GM21619 (cell line): ENCODE results near the gene TMEM88.

Source experiments
- ATAC-seq: cut with Tn5 transposase; IDR thresholded peaks from one replicate; pipeline ENCODE4 v1.9.1; 2021; ENCODE audit not compliant: unreplicated experiment

TMEM88 gene

DNA sequence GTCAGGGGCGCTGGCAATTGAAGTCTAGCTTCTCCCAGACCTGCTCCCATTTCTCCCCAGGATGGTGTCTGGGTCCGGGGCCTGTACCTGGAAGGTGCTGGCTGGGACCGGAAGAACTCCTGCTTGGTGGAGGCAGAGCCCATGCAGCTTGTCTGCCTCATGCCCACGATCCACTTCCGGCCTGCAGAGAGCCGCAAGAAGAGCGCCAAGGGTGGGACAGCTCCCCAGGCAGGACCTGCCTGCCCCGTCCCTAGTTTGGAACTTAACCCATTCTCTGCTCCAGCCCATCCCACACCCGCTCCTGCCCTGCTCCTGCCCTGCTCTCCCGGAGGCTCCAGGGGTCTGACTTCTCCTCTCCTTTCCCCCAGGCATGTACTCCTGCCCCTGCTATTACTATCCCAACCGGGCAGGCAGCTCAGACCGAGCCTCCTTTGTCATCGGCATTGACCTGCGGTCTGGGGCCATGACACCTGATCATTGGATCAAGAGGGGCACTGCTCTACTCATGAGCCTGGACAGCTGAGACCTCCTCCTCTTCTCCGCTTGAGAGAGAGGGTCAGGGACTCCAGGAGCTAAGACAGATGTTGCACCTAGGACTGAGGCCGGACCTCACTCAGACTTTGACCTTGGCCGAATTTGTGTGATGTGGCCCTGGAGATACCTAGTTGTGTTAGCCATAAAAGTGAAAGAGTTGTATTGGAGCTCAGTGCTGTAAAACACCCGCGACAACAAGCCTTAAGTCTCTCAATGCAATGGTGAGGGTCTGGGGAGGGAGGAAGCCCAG is 21.7 kb upstream of the TMEM88 start:
- no peak for ATAC-seq

DNA sequence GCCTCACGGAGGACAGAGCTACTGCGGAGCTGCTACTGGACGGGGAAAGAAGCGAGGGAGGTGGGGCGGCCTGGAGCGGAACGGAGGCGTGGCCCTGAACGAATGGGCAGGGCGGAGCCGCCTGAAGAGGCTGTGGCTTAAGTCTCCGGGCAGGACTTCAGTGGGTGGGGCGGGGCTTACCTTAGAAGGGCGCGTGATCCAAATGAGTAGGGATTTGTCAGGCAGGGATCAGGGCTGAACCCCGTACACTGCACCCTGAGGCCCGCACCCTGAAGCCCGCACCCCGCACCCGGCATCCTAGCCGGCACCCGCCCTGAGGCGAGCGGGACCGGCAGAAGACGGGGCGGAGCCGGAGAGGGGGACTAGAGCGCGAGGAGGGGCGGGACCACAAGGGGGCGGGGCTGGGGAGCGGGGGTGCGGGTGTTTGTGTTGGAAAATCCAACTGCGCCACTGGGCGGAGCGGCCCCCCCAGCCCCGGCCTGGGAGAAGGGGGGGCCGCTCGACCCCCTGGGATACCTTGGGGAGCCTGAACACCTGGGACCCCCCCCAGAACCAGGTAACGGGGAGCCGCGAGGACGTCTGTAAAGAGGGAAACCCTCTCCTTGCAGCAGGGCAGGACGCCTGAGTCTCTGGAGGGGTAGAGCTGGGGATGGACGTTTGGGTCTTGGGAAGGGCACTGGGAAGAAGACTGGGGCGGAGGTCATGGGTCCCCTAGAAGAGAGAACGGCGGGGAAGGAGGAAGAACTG is 20.9 kb upstream of the TMEM88 start, which contains the start of gene KDM6B:
Gene KDM6B (plus strand): TSS at position 423 of the 747 bp plus-strand sequence. CDS start 11,338 bp downstream, outside the sequence.
- peak; percentile 34 for ATAC-seq

DNA sequence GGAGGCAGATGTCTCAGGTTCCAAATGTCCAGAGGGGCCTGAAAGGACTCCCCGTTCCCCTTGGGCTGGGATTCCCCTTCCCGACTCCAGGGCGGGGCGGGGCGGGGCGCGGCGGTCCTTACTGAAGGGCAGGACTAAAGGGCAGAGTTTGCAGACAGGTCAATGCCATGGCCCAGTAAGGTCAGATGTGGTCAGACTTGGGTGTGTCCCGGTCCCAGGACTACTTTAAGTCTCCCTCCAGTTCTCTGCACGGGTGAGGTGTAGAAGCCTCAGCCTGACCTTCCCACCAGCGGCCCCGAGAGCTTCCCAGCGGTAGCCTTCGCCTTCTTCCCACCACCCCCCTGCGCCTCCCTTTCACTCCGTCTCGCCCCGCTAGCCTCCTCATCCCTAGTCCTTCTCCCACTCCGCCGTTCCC is 20.3 kb upstream of the TMEM88 start:
- ATAC-seq, result no peak

DNA sequence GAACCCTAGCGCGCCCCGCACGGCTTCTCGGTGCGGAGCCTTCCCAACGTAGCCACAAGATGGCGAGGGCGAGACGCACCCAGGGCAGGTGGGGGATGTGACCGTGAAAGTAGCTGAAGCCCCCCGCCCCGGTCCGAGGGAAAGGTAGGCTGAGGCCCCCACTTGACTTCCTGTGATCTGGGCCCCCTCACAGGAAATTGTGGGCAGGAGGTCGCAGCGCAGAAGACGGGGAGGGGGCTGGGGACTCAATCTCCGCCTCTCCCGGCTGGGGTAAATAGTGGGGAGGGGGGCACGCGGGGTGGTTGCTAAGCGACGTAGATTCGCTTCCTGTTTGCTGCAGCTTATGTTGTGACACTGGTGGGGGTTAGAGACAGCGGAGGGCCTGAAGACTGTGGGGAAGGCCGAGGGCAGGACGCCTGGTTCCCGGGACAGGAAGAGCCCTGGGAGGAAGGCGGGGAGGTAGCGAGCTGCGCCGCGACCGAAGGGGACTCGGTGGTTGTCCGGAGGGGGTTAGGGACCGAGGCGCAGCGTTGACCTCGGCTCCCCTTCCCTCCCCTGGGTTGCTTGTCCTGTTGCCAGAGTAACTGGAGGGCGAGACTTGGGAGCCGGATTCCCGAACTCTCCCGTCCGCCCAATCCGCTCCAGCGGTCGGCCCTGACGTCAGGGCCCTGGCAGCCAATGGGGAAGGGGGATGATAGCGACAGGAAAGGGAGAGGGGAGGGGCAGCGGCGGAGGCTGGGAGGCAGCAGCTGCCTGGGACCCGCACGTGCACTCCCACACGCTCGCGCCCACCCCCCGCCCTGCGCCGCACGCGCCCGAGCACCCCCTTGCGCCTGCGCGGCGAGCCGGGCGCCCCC is 19.7 kb upstream of the TMEM88 start:
- ATAC-seq, result peak; percentile 35

DNA sequence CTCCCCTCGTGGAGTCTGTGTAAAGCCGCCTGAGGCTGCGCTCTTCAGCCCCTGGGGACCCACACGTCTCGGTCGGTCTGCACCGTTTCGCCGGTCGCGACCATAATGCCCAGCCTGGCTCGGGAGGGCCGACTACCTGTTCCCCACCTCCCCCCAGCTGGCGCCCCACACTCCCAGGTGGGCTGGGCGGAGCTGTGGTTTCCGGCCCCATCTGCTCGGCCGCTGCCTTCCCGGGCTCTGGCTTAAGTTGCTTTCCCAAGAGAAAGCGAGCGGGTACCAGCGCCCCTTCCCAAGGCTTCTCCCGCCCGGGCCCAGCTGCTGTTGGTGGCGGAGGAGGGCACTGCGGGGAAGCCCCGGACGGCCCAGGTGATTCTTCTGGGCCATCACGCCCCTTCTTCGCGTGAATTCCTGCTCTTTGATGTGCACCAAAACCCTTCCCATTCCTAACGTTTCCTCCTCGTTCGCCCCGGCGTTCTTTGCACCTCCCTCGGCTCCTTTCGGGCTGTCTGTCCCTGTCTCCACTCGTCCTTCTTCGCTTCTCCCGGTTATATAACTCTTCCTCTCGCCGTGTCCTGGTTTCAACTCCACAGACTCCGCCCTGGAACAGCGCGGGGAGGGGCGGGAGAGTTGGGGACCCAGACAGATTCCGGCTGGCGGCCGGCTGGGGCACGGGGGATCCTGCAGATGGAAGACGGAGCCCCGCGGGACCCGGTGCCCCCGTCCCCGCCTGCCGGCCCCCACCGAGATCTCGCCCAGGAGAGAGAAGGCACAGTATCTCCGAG is 18.9 kb upstream of the TMEM88 start:
- peak; percentile 32 for ATAC-seq

DNA sequence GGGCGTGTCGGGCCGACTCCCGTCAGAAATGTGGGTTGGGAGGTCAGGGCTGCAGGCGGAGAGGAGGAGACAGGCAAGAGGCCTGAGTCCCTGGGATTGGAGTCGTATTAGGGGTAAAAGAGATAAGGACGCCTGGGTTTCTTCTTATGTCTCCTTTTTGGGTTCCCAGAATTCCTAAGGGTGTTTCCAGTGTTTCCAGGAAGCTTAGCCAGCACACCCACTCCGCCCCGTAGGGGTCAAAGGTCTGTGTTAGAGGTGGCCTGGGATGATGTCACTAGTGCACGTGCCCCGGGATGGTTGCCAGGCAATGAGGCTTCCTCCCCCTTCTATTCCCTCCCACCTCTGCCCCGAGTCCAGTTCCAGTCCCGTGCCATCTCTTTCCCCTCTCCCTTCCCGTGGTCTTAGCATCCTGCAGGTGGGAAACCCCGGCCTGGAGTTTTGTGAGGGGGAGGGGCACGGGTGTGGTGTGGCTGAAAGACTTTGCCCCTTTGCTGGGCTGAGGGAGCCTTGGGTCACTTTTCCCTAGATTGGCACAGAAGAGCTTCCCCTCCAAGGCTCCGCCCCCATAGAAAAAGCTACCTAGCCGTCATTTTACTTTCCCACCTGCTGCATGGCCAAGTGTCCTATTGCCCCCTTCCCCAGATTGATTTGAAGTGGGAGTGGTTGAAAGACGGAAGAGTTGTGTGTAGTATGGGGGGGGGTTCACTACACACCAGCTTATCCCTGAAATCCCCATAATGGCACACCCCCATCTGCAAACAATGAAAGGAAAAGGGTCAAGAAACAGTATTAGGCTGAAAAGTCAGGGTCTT is 18.1 kb upstream of the TMEM88 start:
- no peak for ATAC-seq

DNA sequence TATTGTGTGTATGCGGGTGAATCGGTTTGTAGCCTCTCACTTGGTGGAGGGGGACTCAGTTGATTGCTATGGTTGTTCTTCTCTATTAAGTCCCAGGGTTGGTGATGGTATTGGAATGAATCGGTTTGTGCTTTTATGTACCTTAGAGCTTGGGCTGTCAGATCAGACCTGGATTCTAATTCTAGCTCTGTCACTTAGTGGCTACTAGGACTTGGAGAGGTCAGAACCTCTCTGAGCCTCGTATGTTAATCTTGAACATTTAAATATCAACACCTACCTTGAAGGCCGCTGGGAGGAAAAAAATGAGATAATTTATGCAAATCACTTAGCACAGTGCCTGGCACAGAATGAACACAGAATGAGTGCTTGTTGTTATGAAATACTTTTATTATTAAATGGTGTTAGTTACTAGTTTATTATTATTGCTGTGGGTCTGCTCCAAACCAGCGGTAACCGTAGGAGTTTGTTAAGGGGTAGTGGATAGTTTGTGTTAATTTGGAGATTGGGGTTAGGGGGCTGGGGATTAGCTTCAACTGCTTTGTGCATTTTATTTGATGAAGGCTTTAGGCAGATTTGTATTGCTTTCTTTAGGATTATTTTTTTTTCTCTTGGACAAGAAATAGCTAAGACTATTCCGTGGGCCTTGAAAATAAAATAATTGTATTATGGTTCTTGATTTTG is 17.3 kb upstream of the TMEM88 start:
- no peak for ATAC-seq

DNA sequence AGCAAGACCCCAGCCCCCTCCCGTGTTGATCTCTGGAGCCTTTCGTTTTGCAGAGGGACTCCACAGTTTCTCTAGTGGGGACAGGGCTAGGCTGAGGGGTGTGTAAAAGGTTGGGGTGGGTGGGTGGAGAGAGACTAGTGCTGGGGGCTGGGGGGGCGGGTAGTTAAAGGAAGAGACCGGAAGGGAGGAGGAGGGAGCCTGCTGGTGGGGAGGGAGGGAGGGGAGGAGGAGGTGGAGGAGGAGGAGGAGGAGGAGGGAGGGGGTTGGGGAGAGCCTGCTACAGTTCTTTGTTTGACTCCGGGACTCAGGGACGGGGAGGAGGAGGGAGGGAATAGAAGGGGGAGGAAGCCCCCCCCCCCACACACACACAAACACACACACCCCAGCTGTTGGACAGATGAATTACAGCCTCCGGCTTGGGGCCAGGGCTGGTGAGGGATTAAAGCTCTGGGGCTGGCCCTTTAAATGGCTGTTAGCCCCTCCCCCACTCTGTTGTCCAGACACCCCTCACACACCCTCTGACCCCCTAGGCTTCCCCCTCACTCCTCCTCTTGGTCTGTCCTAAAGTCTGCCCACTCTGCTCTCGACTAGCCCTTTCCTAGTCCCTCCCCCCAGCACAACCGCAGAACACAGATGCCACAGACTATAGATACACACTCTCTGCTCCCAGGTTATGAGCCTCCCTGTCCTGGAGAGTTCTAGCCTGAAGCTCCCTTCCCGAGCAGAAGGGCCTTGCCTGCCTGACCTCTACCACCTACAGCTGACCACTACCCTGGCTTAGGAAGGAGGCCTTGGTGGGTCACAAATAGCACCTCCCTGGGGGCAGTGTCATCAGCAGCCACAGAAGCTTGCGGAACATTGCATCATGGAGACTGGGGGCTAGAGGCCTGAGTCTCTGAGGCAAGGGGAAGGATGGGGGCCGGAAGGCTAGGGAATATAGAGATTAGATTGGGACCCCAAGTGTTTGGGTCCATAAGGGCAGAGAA is 16.5 kb upstream of the TMEM88 start:
- ATAC-seq, result no peak

DNA sequence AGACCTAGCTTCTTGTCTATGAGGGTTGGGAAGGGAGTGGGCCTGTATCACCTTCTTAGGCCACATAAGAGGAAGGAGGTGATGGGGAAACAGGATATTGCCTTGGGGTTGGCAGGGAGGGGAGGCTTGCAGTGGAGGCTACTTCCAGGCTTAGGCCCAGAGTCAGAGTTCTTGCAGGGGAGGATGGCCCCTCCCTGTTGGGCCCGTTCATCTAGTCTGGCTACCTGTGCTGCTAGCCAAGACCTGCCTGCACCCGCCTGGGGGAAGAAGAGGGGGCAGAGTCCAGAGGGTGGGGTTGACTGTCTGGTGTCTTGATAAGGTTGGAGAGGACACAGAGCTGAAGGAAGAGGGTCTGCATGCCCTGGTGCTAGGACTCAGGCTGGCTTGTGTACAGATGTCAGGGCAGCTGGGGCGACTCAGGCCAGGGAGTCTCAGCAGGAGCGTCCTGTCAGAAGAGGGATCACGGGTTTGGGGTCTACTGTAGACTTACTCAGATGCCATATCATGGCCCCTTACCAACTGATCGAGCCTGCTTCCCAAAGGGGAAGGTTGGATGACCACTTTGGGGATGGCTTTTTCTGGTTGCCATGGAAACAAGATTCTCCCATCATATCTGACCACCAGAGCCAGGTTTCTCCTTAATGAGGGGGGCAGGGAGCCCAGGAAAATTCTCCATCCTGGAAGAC is 15.5 kb upstream of the TMEM88 start:
- no peak for ATAC-seq

DNA sequence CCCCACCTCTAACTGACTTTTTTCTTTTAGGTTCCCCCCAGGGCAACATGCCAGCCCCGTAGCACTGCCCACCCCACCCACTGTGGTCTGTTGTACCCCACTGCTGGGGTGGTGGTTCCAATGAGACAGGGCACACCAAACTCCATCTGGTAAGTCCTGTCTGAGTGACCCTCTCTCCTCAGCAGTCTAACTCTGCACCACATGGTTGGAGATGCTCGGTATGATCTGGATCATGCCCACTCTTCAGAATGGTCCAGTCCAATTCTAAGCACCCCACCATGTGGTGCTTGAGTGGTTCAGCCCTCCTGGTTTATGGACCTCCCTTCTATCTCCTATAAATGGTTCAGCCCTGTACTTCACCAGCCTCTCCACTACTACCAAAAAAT is 15.0 kb upstream of the TMEM88 start:
- no peak for ATAC-seq

DNA sequence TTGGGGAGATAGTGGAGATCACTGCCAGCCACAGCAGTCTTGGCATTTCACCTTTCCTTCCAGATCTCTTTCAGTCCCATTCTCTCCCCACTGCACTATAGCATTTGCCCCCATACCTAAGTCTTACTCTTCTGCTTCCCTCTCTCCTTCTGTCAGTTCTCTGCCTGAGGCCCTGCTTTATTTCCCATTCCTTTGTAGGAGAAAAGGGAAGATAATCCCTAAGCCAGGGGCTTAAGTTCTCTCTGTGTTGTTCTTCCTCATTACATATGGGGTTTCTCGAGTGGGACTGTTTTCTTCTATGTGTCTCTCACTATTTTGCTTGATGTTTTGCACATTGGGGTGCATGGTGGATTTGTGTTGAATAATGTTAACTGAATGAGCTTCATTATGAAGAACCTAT is 14.4 kb upstream of the TMEM88 start:
- no peak for ATAC-seq

DNA sequence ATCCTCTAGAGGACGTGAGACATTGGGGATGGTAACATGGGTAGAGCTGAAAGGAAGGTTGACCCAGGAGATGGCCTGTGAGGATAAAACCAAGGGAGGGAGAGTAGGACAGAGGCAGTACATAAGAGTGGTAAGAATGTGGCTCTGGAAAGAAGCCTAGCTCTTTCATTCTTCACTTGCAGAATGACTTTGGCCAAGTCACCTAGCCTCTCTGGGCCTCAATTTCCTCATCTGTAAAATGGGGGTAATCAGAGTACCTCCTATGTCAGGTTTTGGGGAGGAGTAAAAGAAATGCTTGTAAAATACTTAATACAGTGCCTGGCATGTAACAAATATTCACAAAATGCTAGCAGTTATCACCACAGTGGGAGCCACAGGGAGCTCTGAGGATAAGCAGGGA is 14.0 kb upstream of the TMEM88 start:
- ATAC-seq, result no peak

DNA sequence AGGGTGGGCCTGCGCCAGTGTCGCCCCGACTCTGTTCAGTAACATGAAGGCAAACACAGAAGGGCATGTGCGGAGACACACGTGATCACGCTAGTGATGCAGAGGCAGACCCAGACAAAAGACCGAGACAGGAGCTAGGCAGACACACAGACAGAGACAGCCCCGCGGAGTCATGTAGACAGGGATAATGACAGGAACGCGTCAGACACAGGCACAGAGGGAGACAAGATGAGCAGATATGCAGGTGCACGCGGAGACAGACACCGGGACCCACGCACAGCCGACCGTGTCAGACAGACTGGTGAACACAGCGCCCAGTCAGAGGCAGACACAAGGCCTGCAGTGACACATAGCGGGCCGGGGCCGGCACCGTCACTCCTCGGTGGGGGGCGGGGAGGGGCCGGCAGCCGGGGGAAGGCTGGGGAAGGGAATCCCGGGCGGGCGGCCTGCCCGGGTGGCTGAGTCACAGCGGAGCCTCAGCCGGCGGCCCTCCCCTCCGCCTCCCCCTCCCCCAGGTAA is 13.4 kb upstream of the TMEM88 start:
- peak; percentile 17 for ATAC-seq

DNA sequence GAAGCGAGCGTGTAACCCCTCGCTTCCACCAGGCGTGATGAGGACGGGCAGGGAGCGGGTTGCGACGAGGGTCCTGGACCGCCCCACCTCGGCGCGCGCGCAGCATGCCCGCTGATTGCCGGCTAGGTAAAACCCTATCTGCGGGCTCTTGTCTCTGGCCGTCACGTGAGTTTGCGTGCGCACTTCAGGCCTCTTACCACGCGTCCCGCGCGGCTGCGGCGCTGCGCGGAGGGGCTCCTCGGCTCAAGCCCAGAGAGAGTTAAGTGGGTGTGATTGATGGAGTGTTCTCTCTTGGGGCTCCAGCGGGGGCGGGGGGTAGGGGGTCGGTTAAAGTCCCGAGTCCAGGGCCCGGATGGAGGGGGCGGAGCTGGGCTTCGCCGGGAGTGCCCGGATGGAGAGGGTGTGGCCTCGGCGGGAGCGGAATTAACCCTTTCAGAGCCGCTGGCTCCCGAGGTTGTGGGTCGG is 12.9 kb upstream of the TMEM88 start:
- peak; percentile 13 for ATAC-seq

DNA sequence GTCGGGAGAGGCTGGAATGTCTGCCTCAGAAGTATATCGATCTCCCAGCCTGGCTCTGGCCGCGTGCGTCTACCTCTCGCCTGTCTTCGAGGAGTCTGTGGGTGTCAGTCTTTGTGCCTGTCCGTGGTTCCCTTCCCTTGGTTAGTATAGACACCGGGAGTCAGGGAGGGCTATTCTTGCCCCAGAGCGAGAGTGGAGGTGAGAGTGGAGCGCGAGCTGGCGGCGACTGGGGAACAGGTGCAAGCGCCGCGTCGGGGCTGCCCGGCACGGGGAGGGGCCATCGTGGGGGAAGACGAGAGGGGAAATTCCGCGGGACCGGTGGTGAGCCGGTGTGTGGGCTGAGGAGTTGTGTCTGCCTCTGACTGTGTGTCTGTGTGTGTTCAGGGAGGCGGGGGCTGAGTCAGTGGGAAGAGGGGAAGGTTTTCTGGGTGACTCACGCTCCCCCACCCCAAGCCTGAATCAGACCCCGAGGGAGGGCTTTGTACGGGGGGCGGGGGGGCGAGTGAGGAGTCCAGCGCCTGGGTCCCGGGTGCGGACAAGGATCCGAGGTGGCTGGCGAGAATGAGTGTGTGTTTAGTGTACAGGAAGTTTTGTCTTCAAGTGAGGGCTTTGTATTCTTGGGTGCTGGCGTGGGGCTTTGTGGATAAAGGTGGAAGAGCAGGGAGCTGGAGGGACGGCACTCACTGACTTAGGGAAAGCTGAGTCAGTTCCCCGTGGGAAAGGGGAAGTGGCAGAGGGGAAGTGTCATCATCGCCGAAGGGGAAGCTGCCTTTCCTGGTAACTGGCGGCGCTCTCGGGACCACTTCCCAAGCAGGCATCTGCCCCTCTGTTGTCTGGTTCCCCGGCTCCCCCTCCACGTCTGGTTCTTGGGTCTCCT is 12.2 kb upstream of the TMEM88 start:
- peak; percentile 22 for ATAC-seq

DNA sequence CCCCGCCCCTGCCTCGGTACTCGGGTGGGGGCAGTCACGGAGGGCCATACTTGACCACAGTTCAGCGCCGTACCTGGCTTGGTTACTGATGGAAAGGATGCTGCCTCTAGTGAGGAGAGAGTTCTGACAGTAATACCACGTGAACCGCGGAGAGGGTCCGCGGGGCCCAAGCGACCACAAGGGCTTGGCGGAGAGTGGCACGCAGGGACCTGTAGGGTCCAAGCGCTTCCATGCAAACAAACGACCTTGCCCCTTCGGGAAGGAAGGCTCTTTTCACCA is 11.7 kb upstream of the TMEM88 start:
- ATAC-seq, result no peak
